Progenitor cell of endocrine pancreas (in vitro differentiated cells): Measurements from ENCODE around the gene RSPO4. TPM values are rescaled to one million over a fixed set of nuclear protein-coding genes. Genes with fewer than 3 reads are reported as not detected.

ENCODE experiments used
- DNase-seq: peaks from one replicate; pipeline ENCODE4 v3.0.0; 2021; ENCODE audit warnings: low spot score; ENCODE audit not compliant: unreplicated experiment
- H3K27ac Mint-ChIP-seq: 2 replicates; pipeline ENCODE4 v1.8.0; 2021; ENCODE audit warnings: mild to moderate bottlenecking, moderate library complexity, mixed read lengths
- H3K27me3 Mint-ChIP-seq: 2 replicates; pipeline ENCODE4 v1.8.0; 2021; ENCODE audit warnings: mixed read lengths
- H3K36me3 Mint-ChIP-seq: 2 replicates; pipeline ENCODE4 v1.8.0; 2022; ENCODE audit warnings: mixed read lengths; ENCODE audit not compliant: insufficient read depth
- H3K4me1 Mint-ChIP-seq: 2 replicates; pipeline ENCODE4 v1.8.0; 2021; ENCODE audit warnings: low read depth, mixed read lengths
- H3K4me3 Mint-ChIP-seq: 2 replicates; pipeline ENCODE4 v1.8.0; 2021; ENCODE audit warnings: low read depth, mild to moderate bottlenecking, moderate library complexity, mixed read lengths
- H3K9me3 Mint-ChIP-seq: 2 replicates; pipeline ENCODE4 v1.8.0; 2021; ENCODE audit warnings: low read depth, mixed read lengths
- total RNA-seq: library from RNA; stranded (reverse); gene quantifications from 2 replicates; pipeline ENCODE4 v1.2.1, GENCODE V29; 2021
- TF ChIP-seq, protein P1 (sequence below): fragments of 200-600 bp; sonication (generic); IDR thresholded peaks from one replicate; pipeline ENCODE4 v1.5.0; 2021; ENCODE audit warnings: antibody characterized with exemption, mild to moderate bottlenecking; ENCODE audit not compliant: unreplicated experiment

The RSPO4 gene
- total RNA-seq, 1 donor from 2014 or later: 1.4 TPM

DNA sequence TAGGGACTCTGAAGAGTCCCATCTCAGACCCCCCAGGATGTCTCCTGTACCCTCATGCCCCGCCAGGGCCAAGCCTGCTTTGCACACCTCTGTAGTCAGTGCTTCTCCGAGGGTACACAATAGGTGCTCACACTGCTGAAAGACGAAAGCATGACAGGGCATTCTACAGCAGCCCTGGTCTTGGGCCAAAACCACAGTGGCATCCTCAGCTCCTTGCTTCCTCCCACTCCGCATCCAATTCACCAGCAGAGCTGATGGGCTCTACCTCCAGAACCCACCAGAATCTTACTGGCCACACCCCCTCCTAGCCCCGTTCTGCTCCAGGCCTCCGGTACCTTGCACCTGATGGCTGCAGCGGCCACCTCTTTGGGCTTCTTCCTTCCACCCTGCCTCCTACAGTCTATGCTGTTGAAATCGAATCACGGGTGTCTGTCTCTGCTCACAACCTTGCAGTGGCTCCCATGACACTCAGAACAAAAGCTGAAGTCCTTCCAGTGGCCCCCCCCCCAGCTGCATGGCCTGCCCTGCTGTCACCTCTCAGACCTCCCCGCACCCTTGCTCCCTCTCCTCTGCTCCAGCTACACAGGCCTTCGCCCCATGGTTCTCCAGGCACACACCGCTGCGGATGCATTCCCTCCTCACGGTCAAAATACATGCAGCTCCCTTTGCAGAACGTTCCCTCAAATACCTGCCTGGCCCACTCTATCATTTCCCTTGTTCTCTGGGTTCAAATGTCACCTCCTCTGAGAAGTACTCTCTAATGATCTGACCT, 87.2 kb downstream of the RSPO4 start:
- H3K27ac Mint-ChIP-seq: no peak overlapping the region
- H3K27me3 Mint-ChIP-seq: peaks cover 8% of the 10 kb centered on the region
- H3K4me3 Mint-ChIP-seq: no peak overlapping the region

DNA sequence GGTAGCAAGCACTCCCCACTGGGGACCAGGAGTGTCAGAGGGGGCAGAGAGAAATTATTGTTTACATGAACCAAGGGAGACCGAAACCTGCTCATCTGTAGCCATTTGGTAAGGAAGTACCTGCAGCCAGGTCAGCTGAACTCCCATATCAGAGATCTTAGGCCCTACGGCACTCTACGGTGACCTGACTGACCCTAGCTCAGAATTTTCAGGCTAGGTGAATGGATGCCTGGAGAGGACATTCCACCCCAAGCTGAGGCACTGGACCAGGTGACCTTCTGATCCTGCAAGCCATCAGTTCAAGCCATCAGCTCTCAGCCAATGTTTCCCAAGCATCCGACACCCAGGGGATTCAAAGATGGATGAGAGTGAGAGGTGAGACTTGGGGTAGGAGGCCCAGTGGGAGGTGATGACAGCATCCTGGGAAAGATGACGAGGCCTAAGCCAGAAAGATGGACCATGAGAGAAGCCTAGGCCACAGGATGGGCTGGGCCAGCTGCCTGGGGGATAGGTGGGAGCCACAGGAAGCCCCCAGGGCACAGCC, 88.7 kb downstream of the RSPO4 start:
- Mint-ChIP-seq H3K27me3 (peaks cover 8% of the 10 kb centered on the region), H3K27ac (no peak overlapping the region), H3K4me1 (peaks cover 8% of the 10 kb centered on the region), H3K9me3 (no peaks in the 10 kb centered on the region), H3K36me3 (no peaks in the 10 kb centered on the region), H3K4me3 (no peak overlapping the region)
- DNase-seq: no peak
- TF ChIP-seq, protein P1, sequence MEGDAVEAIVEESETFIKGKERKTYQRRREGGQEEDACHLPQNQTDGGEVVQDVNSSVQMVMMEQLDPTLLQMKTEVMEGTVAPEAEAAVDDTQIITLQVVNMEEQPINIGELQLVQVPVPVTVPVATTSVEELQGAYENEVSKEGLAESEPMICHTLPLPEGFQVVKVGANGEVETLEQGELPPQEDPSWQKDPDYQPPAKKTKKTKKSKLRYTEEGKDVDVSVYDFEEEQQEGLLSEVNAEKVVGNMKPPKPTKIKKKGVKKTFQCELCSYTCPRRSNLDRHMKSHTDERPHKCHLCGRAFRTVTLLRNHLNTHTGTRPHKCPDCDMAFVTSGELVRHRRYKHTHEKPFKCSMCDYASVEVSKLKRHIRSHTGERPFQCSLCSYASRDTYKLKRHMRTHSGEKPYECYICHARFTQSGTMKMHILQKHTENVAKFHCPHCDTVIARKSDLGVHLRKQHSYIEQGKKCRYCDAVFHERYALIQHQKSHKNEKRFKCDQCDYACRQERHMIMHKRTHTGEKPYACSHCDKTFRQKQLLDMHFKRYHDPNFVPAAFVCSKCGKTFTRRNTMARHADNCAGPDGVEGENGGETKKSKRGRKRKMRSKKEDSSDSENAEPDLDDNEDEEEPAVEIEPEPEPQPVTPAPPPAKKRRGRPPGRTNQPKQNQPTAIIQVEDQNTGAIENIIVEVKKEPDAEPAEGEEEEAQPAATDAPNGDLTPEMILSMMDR: no peak

More for the DNA sequence above, 87.2 kb downstream of the RSPO4 start:
- H3K9me3 Mint-ChIP-seq: no peaks in the 10 kb centered on the region
- no peaks in the 10 kb centered on the region for H3K36me3 Mint-ChIP-seq
- no peak for DNase-seq
- TF ChIP-seq, protein P1: no peak
- H3K4me1 Mint-ChIP-seq: peaks cover 10% of the 10 kb centered on the region

DNA sequence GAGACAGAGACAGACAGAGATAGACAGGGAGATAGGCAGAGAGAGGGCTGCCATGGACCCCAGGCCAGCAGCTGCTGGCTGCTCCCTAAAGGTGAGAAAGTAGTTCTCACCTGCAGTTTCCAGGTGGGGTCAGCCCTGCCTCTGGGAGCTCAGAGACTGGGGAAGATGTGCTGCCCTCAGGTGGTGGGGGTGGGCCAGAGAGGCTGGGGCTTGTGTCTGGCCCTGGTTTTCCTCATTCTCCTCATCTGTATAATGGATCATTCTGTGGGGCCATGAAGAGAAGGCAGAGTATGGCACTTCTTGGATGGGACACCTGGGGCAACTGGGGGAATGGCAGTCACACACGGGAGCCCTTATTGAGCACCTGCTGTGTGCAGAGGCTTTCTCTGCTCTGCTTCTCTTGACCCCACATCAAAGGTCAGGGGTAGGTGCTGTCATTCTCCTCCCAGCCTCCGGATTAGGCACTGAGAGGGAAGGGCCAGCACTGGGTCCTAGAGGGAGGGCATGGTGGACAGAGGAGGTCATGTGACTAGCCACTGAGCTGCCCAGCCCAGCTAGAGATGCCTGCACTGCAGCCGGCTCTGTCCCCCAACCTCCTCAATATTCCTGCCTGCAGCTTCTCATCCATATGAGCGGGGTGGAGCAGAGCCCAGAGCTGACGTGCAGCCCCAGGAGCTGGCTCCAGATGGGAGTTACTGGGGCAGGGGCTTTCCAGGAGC, 90.1 kb downstream of the RSPO4 start:
- Mint-ChIP-seq H3K27ac (no peak overlapping the region), H3K4me3 (no peak overlapping the region), H3K36me3 (no peaks in the 10 kb centered on the region), H3K27me3 (peaks cover 8% of the 10 kb centered on the region), H3K9me3 (no peaks in the 10 kb centered on the region), H3K4me1 (no peaks in the 10 kb centered on the region)
- TF ChIP-seq, protein P1: no peak
- DNase-seq: no peak

DNA sequence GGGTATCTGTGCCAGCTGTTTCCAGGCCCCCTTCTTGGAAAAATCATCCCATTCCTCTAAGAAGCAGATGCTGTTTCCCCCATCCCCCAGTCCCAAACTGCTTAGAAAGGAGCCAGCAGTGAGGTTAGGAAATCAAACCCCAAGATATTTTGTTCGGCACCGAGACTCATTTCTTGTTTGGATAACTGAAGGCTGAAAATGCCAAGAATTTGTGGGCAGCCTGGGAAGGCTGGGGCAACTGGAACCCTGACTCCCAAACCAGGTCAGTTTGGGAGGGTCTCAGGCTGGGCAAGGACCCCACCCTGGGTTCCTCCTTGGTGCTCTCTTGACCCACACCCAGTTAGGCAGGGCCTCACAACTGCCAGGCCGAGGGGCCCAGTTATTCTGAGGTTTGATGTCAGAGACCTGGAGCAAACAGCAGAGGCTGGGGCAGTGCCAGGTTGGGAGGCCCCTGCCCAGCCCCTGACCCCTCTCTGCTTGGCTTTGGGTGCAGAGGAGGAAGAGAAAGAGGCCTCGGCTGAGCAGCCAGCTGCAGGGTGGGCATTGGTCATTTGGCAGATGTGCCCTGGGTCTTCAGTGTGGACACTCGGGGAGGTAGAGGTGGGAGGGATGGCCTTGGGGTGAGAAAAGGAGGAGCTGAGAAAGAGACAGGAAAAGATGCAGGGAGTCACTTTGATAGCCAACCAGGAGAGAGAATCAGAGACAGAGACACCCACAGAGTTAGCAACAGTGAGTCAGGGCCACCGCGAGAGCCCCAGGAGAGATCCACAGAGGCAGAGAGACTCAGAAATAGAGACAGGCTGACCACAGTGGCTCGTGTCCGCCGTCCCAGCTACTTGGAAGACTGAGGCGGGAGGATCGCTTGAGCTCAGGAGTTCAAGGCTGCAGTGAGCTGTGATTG, 91.0 kb downstream of the RSPO4 start:
- Mint-ChIP-seq H3K9me3 (no peaks in the 10 kb centered on the region), H3K36me3 (no peaks in the 10 kb centered on the region), H3K4me3 (no peak overlapping the region), H3K4me1 (no peaks in the 10 kb centered on the region), H3K27me3 (peaks cover 8% of the 10 kb centered on the region), H3K27ac (no peak overlapping the region)
- TF ChIP-seq, protein P1: no peak
- no peak for DNase-seq
